B cell (primary cell): ENCODE measurements around the gene NUSAP1. TPM values are rescaled to one million over a fixed set of nuclear protein-coding genes. Genes with fewer than 3 reads are reported as not detected.

ENCODE experiments used
- ATAC-seq: fragments of 200-7000 bp; cut with Tn5 transposase; one replicate; pipeline ENCODE4 v1.10.0; 2021; ENCODE audit warnings: low read depth, mild to moderate bottlenecking, moderate number of reproducible peaks, moderate library complexity
- CTCF ChIA-PET: fragments of 350-600 bp; sonication (Branson Sonifier 250); formaldehyde crosslinking; loops from one replicate; lab custom pipeline; 2021; ENCODE audit warnings: antibody characterized with exemption, inconsistent platforms; lab: Charles Lee
- POLR2A ChIA-PET: fragments of 350-600 bp; sonication (Branson Sonifier 250); formaldehyde crosslinking; loops from one replicate; lab custom pipeline; 2021; ENCODE audit warnings: antibody characterized with exemption; lab: Charles Lee
- DNase-seq: peaks from one replicate; pipeline ENCODE4 v3.0.0; 2013
- H2AFZ ChIP-seq: 2 replicates; pipeline ENCODE4 v1.6.1; 2012; ENCODE audit warnings: mild to moderate bottlenecking, low read depth, low read length; ENCODE audit not compliant: insufficient read depth, poor library complexity, severe bottlenecking
- H3K27ac ChIP-seq, 2 donors: 1 replicate in 1 of 2; 2 replicates in 1 of 2; pipeline ENCODE4 v1.5.1; 2012 to 2013; ENCODE audit warnings: low read length in 2 of 2, mild to moderate bottlenecking in 2 of 2, moderate library complexity in 1 of 2
- H3K27me3 ChIP-seq, 4 experiments: fragments of 200-600 bp in 1 of 4; sonication (generic) in 1 of 4; replicated peaks in 1 of 4; 1 replicate in 2 of 4; 2 replicates in 2 of 4; pipeline versions ENCODE4 v1.6.1 to v1.7.0; 2013 to 2016; ENCODE audit warnings: low read length in 3 of 4, mild to moderate bottlenecking in 2 of 4, mixed read lengths in 1 of 4, moderate library complexity in 1 of 4; ENCODE audit not compliant: insufficient read depth in 4 of 4, control insufficient read depth in 3 of 4; ENCODE audit errors: control extremely low read depth in 1 of 4
- H3K36me3 ChIP-seq, 2 experiments: replicated peaks in 1 of 2; 1 replicate in 1 of 2; 2 replicates in 1 of 2; pipeline versions ENCODE4 v1.6.1 to v1.7.1; 2013; ENCODE audit warnings: low read length in 1 of 2; ENCODE audit not compliant: insufficient read depth in 2 of 2, control insufficient read depth in 1 of 2; ENCODE audit errors: control extremely low read depth in 1 of 2, extremely low read depth in 1 of 2
- H3K4me1 ChIP-seq, 2 donors: fragments of 200-600 bp in 1 of 2; sonication (generic) in 1 of 2; 1 replicate in 1 of 2; 2 replicates in 1 of 2; pipeline versions ENCODE4 v1.5.1 to v1.6.1; 2013 to 2017; ENCODE audit warnings: low read length in 2 of 2; ENCODE audit not compliant: control insufficient read depth in 2 of 2, insufficient read depth in 2 of 2
- H3K4me2 ChIP-seq: replicated peaks from 2 replicates; pipeline ENCODE3; 2012; ENCODE audit warnings: mild to moderate bottlenecking, low read depth, low read length; ENCODE audit not compliant: poor library complexity, severe bottlenecking
- H3K4me3 ChIP-seq, 5 experiments: fragments of 200-600 bp in 1 of 5; sonication (generic) in 1 of 5; 1 replicate in 3 of 5; 2 replicates in 2 of 5; pipeline versions ENCODE4 v1.5.1 to v1.7.0; 2011 to 2016; ENCODE audit warnings: low read length in 4 of 5, mild to moderate bottlenecking in 4 of 5, low read depth in 2 of 5, control low read depth in 1 of 5, moderate library complexity in 1 of 5; ENCODE audit not compliant: insufficient read depth in 1 of 5; ENCODE audit errors: control extremely low read depth in 1 of 5, extremely low read depth in 1 of 5
- H3K79me2 ChIP-seq: fragments of 200-600 bp; sonication (generic); one replicate; pipeline ENCODE4 v1.6.0; 2016; ENCODE audit warnings: low read length; ENCODE audit not compliant: control insufficient read depth, insufficient read depth
- H3K9ac ChIP-seq: fragments of 200-600 bp; sonication (generic); 2 replicates; pipeline ENCODE4 v1.6.1; 2017; ENCODE audit warnings: mild to moderate bottlenecking, low read length, moderate library complexity
- H3K9me3 ChIP-seq, 3 donors: one replicate each; pipeline versions ENCODE4 v1.6.1 to v1.7.1; 2013; ENCODE audit warnings: low read length in 2 of 3; ENCODE audit not compliant: control insufficient read depth in 2 of 3, insufficient read depth in 1 of 3; ENCODE audit errors: control extremely low read depth in 1 of 3
- H4K20me1 ChIP-seq: 2 replicates; pipeline ENCODE4 v1.6.0; 2012; ENCODE audit warnings: mild to moderate bottlenecking, low read length; ENCODE audit not compliant: insufficient read depth, control insufficient read depth, poor library complexity, severe bottlenecking
- H3K27ac Mint-ChIP-seq: one replicate; pipeline ENCODE4 v1.8.0; 2021; ENCODE audit warnings: mixed read lengths
- H3K27me3 Mint-ChIP-seq: one replicate; pipeline ENCODE4 v1.8.0; 2021; ENCODE audit warnings: mixed read lengths
- H3K4me1 Mint-ChIP-seq: one replicate; pipeline ENCODE4 v1.8.0; 2021; ENCODE audit warnings: mixed read lengths
- H3K4me3 Mint-ChIP-seq: one replicate; pipeline ENCODE4 v1.8.0; 2021; ENCODE audit warnings: mixed read lengths
- H3K9me3 Mint-ChIP-seq: one replicate; pipeline ENCODE4 v1.8.0; 2022; ENCODE audit warnings: mixed read lengths; ENCODE audit not compliant: insufficient read depth
- EZH2 ChIP-seq: IDR thresholded peaks from 2 replicates; pipeline ENCODE4 v1.6.1; 2012; ENCODE audit warnings: borderline replicate concordance, low read depth, mild to moderate bottlenecking, moderate library complexity, low read length; ENCODE audit not compliant: insufficient read depth, poor library complexity, severe bottlenecking
- WGBS: methylation state at CpG from one replicate; pipeline ENCODE4 v1.1.5; 2013; ENCODE audit warnings: missing lambda C conversion rate; ENCODE audit not compliant: insufficient coverage; 5-methylcytosine and 5-hydroxymethylcytosine counted together
- intact Hi-C: fragments of 100-400 bp; cut with micrococcal nuclease; formaldehyde crosslinking; loops from one replicate; pipeline ENCODE4 v1.10.0; 2022
- polyA plus RNA-seq: library from polyadenylated mRNA; depleted of rRNA; stranded (reverse); fragments of >200 nt; gene quantifications from 2 replicates; pipeline ENCODE4 v1.2.3, GENCODE V29; 2012
- total RNA-seq, 2 donors: library from RNA; stranded (reverse); fragments of 120-200 nt in 1 of 2; gene quantifications; 1 replicate in 1 of 2; 2 replicates in 1 of 2; pipeline versions ENCODE4 v1.2.3 to v1.2.4, GENCODE V29; 2013 to 2022
- TF ChIP-seq, protein P1 (sequence below): fragments of 200-600 bp; IDR thresholded peaks from one replicate; pipeline ENCODE4 v1.8.0; 2022; ENCODE audit warnings: antibody characterized with exemption, mild to moderate bottlenecking

Gene NUSAP1
- total and polyA plus RNA-seq, 2 donors (not counting 1 experiment from before 2014, with no cell fraction given), result 5.4 to 8.3 TPM

- H3K9me3 ChIP-seq, result no peaks in the 10 kb centered on the region
- POLR2A ChIA-PET, result interaction anchor here (0.6 kb wide), 1 partner anchor 268 kb away, joined by 7 read pairs; no protein-coding TSS in a partner anchor
- peaks cover 29% of the 10 kb centered on the region for H3K4me1 Mint-ChIP-seq
- ATAC-seq (no peak), DNase-seq (peak; percentile 19)
- H3K79me2 ChIP-seq, result peaks cover 32% of the 10 kb centered on the region
- TF ChIP-seq, protein P1, sequence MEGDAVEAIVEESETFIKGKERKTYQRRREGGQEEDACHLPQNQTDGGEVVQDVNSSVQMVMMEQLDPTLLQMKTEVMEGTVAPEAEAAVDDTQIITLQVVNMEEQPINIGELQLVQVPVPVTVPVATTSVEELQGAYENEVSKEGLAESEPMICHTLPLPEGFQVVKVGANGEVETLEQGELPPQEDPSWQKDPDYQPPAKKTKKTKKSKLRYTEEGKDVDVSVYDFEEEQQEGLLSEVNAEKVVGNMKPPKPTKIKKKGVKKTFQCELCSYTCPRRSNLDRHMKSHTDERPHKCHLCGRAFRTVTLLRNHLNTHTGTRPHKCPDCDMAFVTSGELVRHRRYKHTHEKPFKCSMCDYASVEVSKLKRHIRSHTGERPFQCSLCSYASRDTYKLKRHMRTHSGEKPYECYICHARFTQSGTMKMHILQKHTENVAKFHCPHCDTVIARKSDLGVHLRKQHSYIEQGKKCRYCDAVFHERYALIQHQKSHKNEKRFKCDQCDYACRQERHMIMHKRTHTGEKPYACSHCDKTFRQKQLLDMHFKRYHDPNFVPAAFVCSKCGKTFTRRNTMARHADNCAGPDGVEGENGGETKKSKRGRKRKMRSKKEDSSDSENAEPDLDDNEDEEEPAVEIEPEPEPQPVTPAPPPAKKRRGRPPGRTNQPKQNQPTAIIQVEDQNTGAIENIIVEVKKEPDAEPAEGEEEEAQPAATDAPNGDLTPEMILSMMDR, result no peak
- no peak for TF ChIP-seq EZH2
- peak overlapping the region; percentile 98 for H2AFZ ChIP-seq
- intact Hi-C loops, result no loop called here
- peak overlapping the region; percentile 79 for H3K4me3 Mint-ChIP-seq
- H3K27me3 Mint-ChIP-seq, result no peaks in the 10 kb centered on the region
- H3K4me2 ChIP-seq, result peak overlapping the region; percentile 89
- no peaks in the 10 kb centered on the region for H3K9me3 Mint-ChIP-seq
- H3K27ac Mint-ChIP-seq, result peak overlapping the region; percentile 68
- peak overlapping the region in 1 of 2 donors; percentile 18 for H3K27ac ChIP-seq
- H3K4me3 ChIP-seq, result no peak overlapping the region
- peak overlapping the region; percentile 82 for H3K9ac ChIP-seq
- peaks cover 13 to 19% of the 10 kb centered on the region in 2 donors for H3K4me1 ChIP-seq
- H3K27me3 ChIP-seq, result no peaks in the 10 kb centered on the region
- 60% methylated on average over 5 of the region's 12 CpGs for WGBS
- no peaks in the 10 kb centered on the region for H4K20me1 ChIP-seq
- CTCF ChIA-PET, result interaction anchor here (0.6 kb wide), 1 partner anchor 26 kb away, joined by 3 read pairs; no protein-coding TSS in a partner anchor
- no peaks in the 10 kb centered on the region for H3K36me3 ChIP-seq
Observed at GRCh38 chr15:41334293-41335120, 1.8 kb downstream of the NUSAP1 start.

- TF ChIP-seq, protein P1, result no peak
- TF ChIP-seq EZH2, result no peak
- Histone ChIP-seq H3K4me1 (peaks cover 13 to 18% of the 10 kb centered on the region in 2 donors), H4K20me1 (no peaks in the 10 kb centered on the region), H3K4me2 (no peak overlapping the region), H3K79me2 (peaks cover 52% of the 10 kb centered on the region), H3K27ac (no peak overlapping the region), H3K9ac (no peak overlapping the region), H3K27me3 (no peaks in the 10 kb centered on the region), H3K4me3 (no peak overlapping the region), H3K36me3 (no peaks in the 10 kb centered on the region), H2AFZ (no peak overlapping the region), H3K9me3 (no peaks in the 10 kb centered on the region)
- peaks cover 28% of the 10 kb centered on the region for H3K4me1 Mint-ChIP-seq
- H3K27me3 Mint-ChIP-seq, result no peaks in the 10 kb centered on the region
- intact Hi-C loops, result no loop called here
- ChIA-PET POLR2A (no interaction called here), CTCF (interaction anchor here (0.6 kb wide), 1 partner anchor 11 kb away, joined by 4 read pairs; no protein-coding TSS in a partner anchor)
- peak overlapping the region; percentile 35 for H3K27ac Mint-ChIP-seq
- no peaks in the 10 kb centered on the region for H3K9me3 Mint-ChIP-seq
- DNase-seq (no peak), ATAC-seq (no peak)
- H3K4me3 Mint-ChIP-seq, result no peak overlapping the region
- WGBS, result no CpG with 5 or more reads among the region's 4 CpGs
Observed at GRCh38 chr15:41336549-41336948, 3.9 kb downstream of the NUSAP1 start.
